HL-60 (cell line): ENCODE measurements around the gene B9D2.

Experiments used
- DNase-seq, 2 experiments: peaks; one replicate each; pipeline ENCODE4 v3.0.0-alpha.2; 2010 to 2020; ENCODE audit warnings: low read depth in 1 of 2, low spot score in 1 of 2
- H3K27ac ChIP-seq: fragments of 250-450 bp; sonication (Bioruptor Pico); replicated peaks from 2 replicates; pipeline ENCODE4 v1.5.1; 2020; ENCODE audit warnings: mild to moderate bottlenecking, moderate library complexity
- H3K27me3 ChIP-seq: fragments of 250-450 bp; sonication (Bioruptor Pico); 2 replicates; pipeline ENCODE4 v1.5.1; 2021; ENCODE audit warnings: mild to moderate bottlenecking, moderate library complexity; ENCODE audit not compliant: insufficient read depth, poor library complexity, severe bottlenecking
- H3K4me3 ChIP-seq: replicated peaks from 2 replicates; pipeline ENCODE4 v1.5.1; 2011; ENCODE audit warnings: mild to moderate bottlenecking, control low read depth, low read length; ENCODE audit not compliant: insufficient read depth
- CTCF ChIP-seq: IDR thresholded peaks from one replicate; pipeline ENCODE4 v1.5.1; 2011; ENCODE audit warnings: low read length, control low read depth, inconsistent platforms; ENCODE audit not compliant: insufficient read depth
- GABPA ChIP-seq: IDR thresholded peaks from 2 replicates; pipeline ENCODE4 v1.6.1; 2012; ENCODE audit warnings: low read depth
- POLR2AphosphoS5 ChIP-seq: IDR thresholded peaks from 2 replicates; pipeline ENCODE4 v1.6.1; 2012; ENCODE audit warnings: low read depth
- REST ChIP-seq: IDR thresholded peaks from 2 replicates; pipeline ENCODE4 v1.6.1; 2012; ENCODE audit warnings: low read depth; ENCODE audit not compliant: insufficient replicate concordance
- SPI1 ChIP-seq: IDR thresholded peaks from 2 replicates; pipeline ENCODE4 v1.6.1; 2012; ENCODE audit warnings: low read depth, mild to moderate bottlenecking, borderline replicate concordance

Gene B9D2

GRCh38 chr19:41318696-41319499 is 45.1 kb downstream of the B9D2 start:
- H3K27me3 ChIP-seq, result no peaks in the 10 kb centered on the region
- H3K4me3 ChIP-seq, result no peak overlapping the region
- no peak overlapping the region for H3K27ac ChIP-seq
- DNase-seq, result no peak
- no peak for TF ChIP-seq SPI1
- TF ChIP-seq REST, result no peak
- no peak for TF ChIP-seq GABPA
- TF ChIP-seq CTCF, result no peak
- no peak for TF ChIP-seq POLR2AphosphoS5

- no peak overlapping the region for H3K4me3 ChIP-seq
- H3K27ac ChIP-seq, result no peak overlapping the region
- no peak for TF ChIP-seq CTCF
- no peak for TF ChIP-seq GABPA
- TF ChIP-seq POLR2AphosphoS5, result no peak
- TF ChIP-seq REST, result no peak
- TF ChIP-seq SPI1, result no peak
- no peaks in the 10 kb centered on the region for H3K27me3 ChIP-seq
- no peak for DNase-seq
Observed at GRCh38 chr19:41316306-41316920, 47.5 kb downstream of the B9D2 start.

GRCh38 chr19:41311613-41312012 is 52.3 kb downstream of the B9D2 start:
- Histone ChIP-seq H3K27me3 (no peaks in the 10 kb centered on the region), H3K4me3 (no peak overlapping the region), H3K27ac (no peak overlapping the region)
- TF ChIP-seq POLR2AphosphoS5 (no peak), CTCF (no peak), GABPA (no peak), REST (no peak), SPI1 (no peak)
- DNase-seq, result no peak
